ENCODE data around the gene SRSF6.

- TF ChIP-seq EZH2 (IDR thresholded peaks at IDR 0.05) (no peak), POLR2AphosphoS5 (IDR thresholded peaks at IDR 0.05; ENCODE audit: borderline replicate concordance, low read depth, low read length) (0 out of 2 replicates have a peak, but pooled peaks have one; percentile 23)
Measured at GRCh38 chr20:43462660-43463526, 5.2 kb downstream of the SRSF6 start.

Measured in SK-N-MC (cell line).